DMS53 treated with DMSO at 0.1 percent for 48 hours (cell line): ENCODE measurements around the gene CHRNA4.

Experiments
- DNase-seq: peaks from one replicate; lab custom pipeline; 2025; ENCODE audit not compliant: unreplicated experiment; lab: John Stamatoyannopoulos, UW

Gene CHRNA4

GRCh38 chr20:63363981-63364561 lies 2.9 kb upstream of the CHRNA4 start:
- no peak for DNase-seq

GRCh38 chr20:63363013-63363957 lies 2.1 kb upstream of the CHRNA4 start:
- DNase-seq, result no peak

GRCh38 chr20:63362436-63363009 lies 1.4 kb upstream of the CHRNA4 start:
- no peak for DNase-seq

GRCh38 chr20:63361519-63362435 lies 628 bp upstream of the CHRNA4 start:
- DNase-seq, result no peak

GRCh38 chr20:63359937-63360849 lies 956 bp downstream of the CHRNA4 start:
- DNase-seq, result no peak

GRCh38 chr20:63359164-63359934 lies 1.8 kb downstream of the CHRNA4 start:
- no peak for DNase-seq

- no peak for DNase-seq
Measured at GRCh38 chr20:63357921-63358905, 2.9 kb downstream of the CHRNA4 start.

- no peak for DNase-seq
Measured at GRCh38 chr20:63356931-63357879, 3.9 kb downstream of the CHRNA4 start.

- no peak for DNase-seq
Measured at GRCh38 chr20:63356511-63356910, 4.6 kb downstream of the CHRNA4 start.

- no peak for DNase-seq
Measured at GRCh38 chr20:63355781-63356295, 5.3 kb downstream of the CHRNA4 start.

GRCh38 chr20:63354636-63355350 lies 6.4 kb downstream of the CHRNA4 start:
- no peak for DNase-seq

- DNase-seq, result no peak
Measured at GRCh38 chr20:63352811-63353221, 8.3 kb downstream of the CHRNA4 start.

- DNase-seq, result no peak
Measured at GRCh38 chr20:63351811-63352591, 9.1 kb downstream of the CHRNA4 start.

GRCh38 chr20:63351326-63351700 lies 9.8 kb downstream of the CHRNA4 start:
- DNase-seq, result no peak

GRCh38 chr20:63350597-63351325 lies 10.4 kb downstream of the CHRNA4 start:
- no peak for DNase-seq
